SK-N-SH (cell line): ENCODE results near the gene SCAMP2. TPM values are rescaled to one million over a fixed set of nuclear protein-coding genes. Genes with fewer than 3 reads are reported as not detected.

Experiments used
- CTCF ChIA-PET: fragments of 300-600, 350-600 bp; formaldehyde crosslinking; extraction: SDS; loops from one replicate; lab custom pipeline; 2021; lab: Yijun Ruan, JAX
- POLR2A ChIA-PET: fragments of 350-600 bp; sonication (Branson Sonifier 250); formaldehyde crosslinking; extraction: SDS; loops from one replicate; lab custom pipeline; 2020; ENCODE audit warnings: antibody characterized with exemption, inconsistent platforms; lab: Yijun Ruan, JAX
- DNase-seq: peaks from one replicate; pipeline ENCODE4 v3.0.0; 2012
- H2AFZ ChIP-seq: fragments of 200-600 bp; sonication (generic); 2 replicates; pipeline ENCODE4 v1.8.1; 2016; ENCODE audit warnings: antibody characterized with exemption, mild to moderate bottlenecking, low read depth
- H3F3A ChIP-seq: fragments of 200-600 bp; sonication (generic); replicated peaks from 2 replicates; pipeline ENCODE3; 2016; ENCODE audit warnings: antibody characterized with exemption, mild to moderate bottlenecking; ENCODE audit not compliant: insufficient read depth
- H3K27ac ChIP-seq, 2 experiments: fragments of 200-500 bp in 1 of 2; fragments of 200-600 bp in 1 of 2; sonication (Bioruptor generic) in 1 of 2; sonication (generic), shearing (Covaris generic) in 1 of 2; 2 replicates each; pipeline versions ENCODE4 v1.5.1 to v1.6.1; 2014 to 2016; ENCODE audit warnings: low read depth in 2 of 2, inconsistent platforms in 1 of 2, low read length in 1 of 2, mild to moderate bottlenecking in 1 of 2, mixed read lengths in 1 of 2
- H3K27me3 ChIP-seq: fragments of 200-600 bp; sonication (generic), shearing (Covaris generic); 2 replicates; pipeline ENCODE4 v1.6.1; 2016; ENCODE audit warnings: mixed run types; ENCODE audit not compliant: insufficient read depth
- H3K36me3 ChIP-seq, 2 experiments: fragments of 200-500 bp in 1 of 2; fragments of 200-600 bp in 1 of 2; sonication (Bioruptor generic) in 1 of 2; sonication (generic) in 1 of 2; replicated peaks in 1 of 2; 2 replicates each; pipeline versions ENCODE3 to v1.5.1; 2014 to 2016; ENCODE audit warnings: low read length in 1 of 2, mild to moderate bottlenecking in 1 of 2; ENCODE audit not compliant: insufficient read depth in 2 of 2, control insufficient read depth in 1 of 2
- H3K4me1 ChIP-seq, 2 experiments: fragments of 200-500 bp in 1 of 2; fragments of 200-600 bp in 1 of 2; sonication (Bioruptor generic) in 1 of 2; sonication (generic), shearing (Covaris generic) in 1 of 2; 2 replicates each; pipeline versions ENCODE4 v1.5.1 to v1.6.1; 2014 to 2016; ENCODE audit warnings: low read depth in 1 of 2, low read length in 1 of 2, mixed run types in 1 of 2; ENCODE audit not compliant: insufficient read depth in 2 of 2, control insufficient read depth in 1 of 2
- H3K4me2 ChIP-seq: fragments of 200-600 bp; sonication (generic), shearing (Covaris generic); 2 replicates; pipeline ENCODE4 v1.6.1; 2017; ENCODE audit warnings: mixed run types
- H3K4me3 ChIP-seq, 2 experiments: fragments of 200-500 bp in 1 of 2; fragments of 200-600 bp in 1 of 2; sonication (Bioruptor generic) in 1 of 2; sonication (generic), shearing (Covaris generic) in 1 of 2; 2 replicates each; pipeline versions ENCODE4 v1.5.1 to v1.8.1; 2014 to 2016; ENCODE audit warnings: low read depth in 2 of 2, inconsistent platforms in 1 of 2, low read length in 1 of 2, mild to moderate bottlenecking in 1 of 2, mixed read lengths in 1 of 2, moderate library complexity in 1 of 2
- H3K79me2 ChIP-seq: fragments of 200-600 bp; sonication (generic); 2 replicates; pipeline ENCODE4 v1.8.1; 2017; ENCODE audit warnings: mild to moderate bottlenecking; ENCODE audit not compliant: insufficient read depth
- H3K9ac ChIP-seq: fragments of 200-600 bp; sonication (generic); 2 replicates; pipeline ENCODE4 v1.6.1; 2017; ENCODE audit warnings: mixed run types
- H3K9me2 ChIP-seq: fragments of 200-600 bp; sonication (generic); 2 replicates; pipeline ENCODE4 v1.6.1; 2017; ENCODE audit warnings: mixed run types
- H3K9me3 ChIP-seq: fragments of 200-600 bp; sonication (generic); 2 replicates; pipeline ENCODE4 v1.6.1; 2017; ENCODE audit warnings: mixed run types, mild to moderate bottlenecking, moderate library complexity
- H4K20me1 ChIP-seq: fragments of 200-600 bp; sonication (generic); 2 replicates; pipeline ENCODE4 v1.6.1; 2017; ENCODE audit warnings: mild to moderate bottlenecking, mixed run types; ENCODE audit not compliant: insufficient read depth
- CHD2 ChIP-seq: fragments of 150-350 bp; IDR thresholded peaks from 2 replicates; pipeline ENCODE4 v1.6.1; 2018; ENCODE audit warnings: low read length; ENCODE audit not compliant: partially characterized antibody
- EP300 ChIP-seq, 2 experiments: IDR thresholded peaks; 2 replicates each; pipeline versions ENCODE4 v1.4.0 to v1.6.1; 2012; ENCODE audit warnings: borderline replicate concordance in 1 of 2, low read depth in 1 of 2, low read length in 1 of 2
- FOXJ3 ChIP-seq: sonication (generic); formaldehyde crosslinking; IDR thresholded peaks from 2 replicates; pipeline ENCODE4 v1.5.1; 2020; ENCODE audit warnings: mild to moderate bottlenecking, missing genetic modification reagents
- GABPA ChIP-seq: IDR thresholded peaks from 2 replicates; pipeline ENCODE4 v1.4.0; 2012; ENCODE audit warnings: low read depth, mild to moderate bottlenecking
- GATA2 ChIP-seq: sonication (generic); formaldehyde crosslinking; IDR thresholded peaks from 2 replicates; pipeline ENCODE4 v1.5.0; 2020; ENCODE audit warnings: mild to moderate bottlenecking, missing genetic modification reagents
- IRF3 ChIP-seq: fragments of 150-350 bp; IDR thresholded peaks from 2 replicates; pipeline ENCODE4 v1.6.1; 2016; ENCODE audit warnings: mild to moderate bottlenecking, low read depth, low read length
- MEF2A ChIP-seq: IDR thresholded peaks from 2 replicates; pipeline ENCODE4 v1.4.0; 2012; ENCODE audit warnings: low read depth, borderline replicate concordance
- MXI1 ChIP-seq: IDR thresholded peaks from 2 replicates; pipeline ENCODE4 v1.6.1; 2012; ENCODE audit warnings: mild to moderate bottlenecking, low read depth, low read length, improper control_type of control experiment
- NRF1 ChIP-seq: IDR thresholded peaks from 2 replicates; pipeline ENCODE4 v1.6.1; 2012; ENCODE audit warnings: low read depth, mild to moderate bottlenecking, low read length
- PBX3 ChIP-seq: IDR thresholded peaks from 2 replicates; pipeline ENCODE4; 2012
- REST ChIP-seq: IDR thresholded peaks from 2 replicates; pipeline ENCODE4 v1.6.1; 2012; ENCODE audit warnings: mild to moderate bottlenecking, low read depth, low read length, moderate library complexity
- TAF1 ChIP-seq: IDR thresholded peaks from 2 replicates; pipeline ENCODE4 v1.6.1; 2012; ENCODE audit warnings: low read depth, mild to moderate bottlenecking, low read length, moderate library complexity, borderline replicate concordance
- TCF12 ChIP-seq: IDR thresholded peaks from 2 replicates; pipeline ENCODE4 v1.4.0; 2012
- TEAD4 ChIP-seq: IDR thresholded peaks from 2 replicates; pipeline ENCODE4 v1.4.0; 2012; ENCODE audit warnings: mild to moderate bottlenecking, borderline replicate concordance; ENCODE audit not compliant: insufficient read depth
- USF2 ChIP-seq: fragments of 150-350 bp; IDR thresholded peaks from 2 replicates; pipeline ENCODE4 v1.6.1; 2017; ENCODE audit warnings: antibody characterized with exemption, low read length, low read depth, borderline replicate concordance
- YY1 ChIP-seq: IDR thresholded peaks from 2 replicates; pipeline ENCODE4 v1.4.0; 2012; ENCODE audit warnings: low read depth, mild to moderate bottlenecking
- WGBS: methylation state at CpG from one replicate; pipeline ENCODE4 v1.1.6; 2017; ENCODE audit warnings: low lambda C conversion rate; 5-methylcytosine and 5-hydroxymethylcytosine counted together
- polyA plus RNA-seq, 3 experiments: library from polyadenylated mRNA; depleted of rRNA; stranded (reverse); fragments of >200 nt; gene quantifications; 2 replicates each; pipeline ENCODE4 v1.2.3, GENCODE V29; 2012
- TF ChIP-seq, protein P1 (sequence below): IDR thresholded peaks from 2 replicates; pipeline ENCODE4 v1.4.0; 2012; ENCODE audit warnings: low read depth, borderline replicate concordance
- TF ChIP-seq, protein P2 (sequence below): IDR thresholded peaks from 2 replicates; pipeline ENCODE4 v1.4.0; 2012; ENCODE audit warnings: low read depth, borderline replicate concordance

The SCAMP2 gene
- polyA plus RNA-seq, 1 of the 3 experiments (the other 2 are of a cell fraction), result 88.1 TPM

DNA sequence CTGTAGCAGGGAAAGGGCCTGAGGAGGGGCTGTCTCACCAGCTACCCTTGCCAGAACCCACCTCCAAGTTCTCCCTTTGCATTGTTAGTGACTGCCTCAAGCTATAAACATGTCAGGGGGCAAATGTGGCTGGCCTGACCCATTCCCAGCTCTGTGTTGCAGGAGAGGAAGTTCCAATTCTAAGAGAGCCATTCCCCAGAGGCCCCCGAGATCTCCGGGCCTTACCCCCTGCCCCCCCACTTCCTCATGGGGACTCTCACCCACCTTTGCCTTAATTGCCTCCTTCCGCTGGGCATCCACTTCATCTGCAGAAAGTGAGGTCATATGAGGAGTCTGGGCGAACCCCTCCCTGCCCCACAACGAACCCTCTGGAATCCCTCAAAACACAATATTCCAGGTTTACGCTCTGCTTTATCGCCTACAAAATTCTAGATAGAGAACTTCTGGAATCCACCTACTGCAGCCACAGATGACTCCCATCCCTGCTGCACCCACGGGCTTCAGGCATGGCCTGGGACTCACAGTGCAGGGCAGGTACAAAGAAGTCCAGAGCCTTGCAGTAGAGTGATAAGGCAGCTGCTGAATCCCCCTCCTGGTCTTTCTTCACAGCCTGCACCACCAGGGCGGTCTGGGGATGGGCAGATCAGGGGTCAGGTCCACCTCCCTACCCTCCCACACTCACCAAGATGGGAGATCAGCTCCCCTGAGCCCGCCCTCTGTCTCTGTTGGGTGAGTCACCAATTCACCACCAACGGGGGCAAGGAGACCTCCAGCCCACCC lies 34.2 kb downstream of the SCAMP2 start:
- Histone ChIP-seq H3K27me3 (no peaks in the 10 kb centered on the region), H3K36me3 (peaks cover 0 to 31% of the 10 kb centered on the region in 2 experiments), H3K27ac (no peak overlapping the region), H3K79me2 (no peaks in the 10 kb centered on the region), H4K20me1 (no peaks in the 10 kb centered on the region), H3F3A (no peaks in the 10 kb centered on the region), H3K9me3 (no peaks in the 10 kb centered on the region), H3K4me2 (no peak overlapping the region), H2AFZ (no peak overlapping the region), H3K4me1 (peaks cover 0 to 16% of the 10 kb centered on the region in 2 experiments; a peak in 2 of 4 replicates), H3K9me2 (no peaks in the 10 kb centered on the region), H3K9ac (no peak overlapping the region), H3K4me3 (no peak overlapping the region)
- ChIA-PET CTCF (interaction anchor here (0.7 to 10.8 kb wide), 8 partner anchors 11 to 94 kb away, joined by 3 to 95 read pairs (median 4); partner anchors contain the start of gene CSK), POLR2A (no interaction called here)
- no peak for DNase-seq
- no peak for TF ChIP-seq YY1
- TF ChIP-seq TAF1, result no peak
- TF ChIP-seq IRF3, result no peak
- TF ChIP-seq, protein P1, sequence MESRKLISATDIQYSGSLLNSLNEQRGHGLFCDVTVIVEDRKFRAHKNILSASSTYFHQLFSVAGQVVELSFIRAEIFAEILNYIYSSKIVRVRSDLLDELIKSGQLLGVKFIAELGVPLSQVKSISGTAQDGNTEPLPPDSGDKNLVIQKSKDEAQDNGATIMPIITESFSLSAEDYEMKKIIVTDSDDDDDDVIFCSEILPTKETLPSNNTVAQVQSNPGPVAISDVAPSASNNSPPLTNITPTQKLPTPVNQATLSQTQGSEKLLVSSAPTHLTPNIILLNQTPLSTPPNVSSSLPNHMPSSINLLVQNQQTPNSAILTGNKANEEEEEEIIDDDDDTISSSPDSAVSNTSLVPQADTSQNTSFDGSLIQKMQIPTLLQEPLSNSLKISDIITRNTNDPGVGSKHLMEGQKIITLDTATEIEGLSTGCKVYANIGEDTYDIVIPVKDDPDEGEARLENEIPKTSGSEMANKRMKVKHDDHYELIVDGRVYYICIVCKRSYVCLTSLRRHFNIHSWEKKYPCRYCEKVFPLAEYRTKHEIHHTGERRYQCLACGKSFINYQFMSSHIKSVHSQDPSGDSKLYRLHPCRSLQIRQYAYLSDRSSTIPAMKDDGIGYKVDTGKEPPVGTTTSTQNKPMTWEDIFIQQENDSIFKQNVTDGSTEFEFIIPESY, result no peak
- TF ChIP-seq GABPA, result no peak
- no peak for TF ChIP-seq GATA2
- no peak for TF ChIP-seq EP300 (IDR thresholded peaks at IDR 0.05; ENCODE audit: borderline replicate concordance in 1 of 2, low read depth in 1 of 2, low read length in 1 of 2)
- TF ChIP-seq TEAD4, result no peak
- TF ChIP-seq TCF12, result no peak
- TF ChIP-seq USF2, result no peak
- TF ChIP-seq MEF2A, result no peak
- no peak for TF ChIP-seq CHD2
- no peak for TF ChIP-seq MXI1
- TF ChIP-seq REST, result no peak
- no peak for TF ChIP-seq FOXJ3
- TF ChIP-seq NRF1, result no peak
- TF ChIP-seq PBX3, result no peak
- TF ChIP-seq, protein P2, sequence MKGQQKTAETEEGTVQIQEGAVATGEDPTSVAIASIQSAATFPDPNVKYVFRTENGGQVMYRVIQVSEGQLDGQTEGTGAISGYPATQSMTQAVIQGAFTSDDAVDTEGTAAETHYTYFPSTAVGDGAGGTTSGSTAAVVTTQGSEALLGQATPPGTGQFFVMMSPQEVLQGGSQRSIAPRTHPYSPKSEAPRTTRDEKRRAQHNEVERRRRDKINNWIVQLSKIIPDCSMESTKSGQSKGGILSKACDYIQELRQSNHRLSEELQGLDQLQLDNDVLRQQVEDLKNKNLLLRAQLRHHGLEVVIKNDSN, result no peak
- 88% methylated on average over 9 of the region's 11 CpGs for WGBS
